Measurements from ENCODE around the gene COG3. TPM values are rescaled to one million over a fixed set of nuclear protein-coding genes. Genes with fewer than 3 reads are reported as not detected.
"Not testable (repeated sequence)": the region's sequence is repeated elsewhere in the genome, so short reads cannot be mapped to it uniquely, and the experiment has no call there.

Gene COG3
- total and polyA plus RNA-seq, 2 donors = 24.1 to 29.6 TPM

- H3K36me3 ChIP-seq (ENCODE audit: control insufficient read depth in 2 of 2, insufficient read depth in 2 of 2, low read length in 1 of 2) = no peaks in the 10 kb centered on the region
- 94% methylated on average over 3 of the region's 3 CpGs for WGBS
- no peaks in the 10 kb centered on the region for H3K4me1 ChIP-seq (ENCODE audit: control insufficient read depth in 2 of 2, insufficient read depth in 2 of 2, low read length in 2 of 2)
- H3K27me3 ChIP-seq (ENCODE audit: control insufficient read depth in 2 of 2, insufficient read depth in 1 of 2, low read length in 1 of 2) = peaks cover 0 to 3% of the 10 kb centered on the region in 2 donors
- no peak overlapping the region for H3K4me3 ChIP-seq (ENCODE audit: low read length in 2 of 2)
- DNase-seq (ENCODE audit: low read depth in 6 of 9, low spot score in 9 of 9) = peak in 2 of 9 donors; percentile 24 to 58
- H3K9me3 ChIP-seq (ENCODE audit: control insufficient read depth in 2 of 2, insufficient read depth in 1 of 2, low read length in 1 of 2) = no peaks in the 10 kb centered on the region
- no peak overlapping the region for H3K27ac ChIP-seq (ENCODE audit: low read depth in 1 of 2, low read length in 1 of 2)
These were observed 41.9 kb upstream of the COG3 start for GRCh38 chr13:45422731-45423292.

GRCh38 chr13:45426056-45426841 lies 38.5 kb upstream of the COG3 start:
- not testable (repeated sequence) for H3K27ac ChIP-seq (ENCODE audit: low read depth in 1 of 2, low read length in 1 of 2); H3K36me3 ChIP-seq (ENCODE audit: control insufficient read depth in 2 of 2, insufficient read depth in 2 of 2, low read length in 1 of 2); H3K4me3 ChIP-seq (ENCODE audit: low read length in 2 of 2); H3K9me3 ChIP-seq (ENCODE audit: control insufficient read depth in 2 of 2, insufficient read depth in 1 of 2, low read length in 1 of 2); H3K4me1 ChIP-seq (ENCODE audit: control insufficient read depth in 2 of 2, insufficient read depth in 2 of 2, low read length in 2 of 2); H3K27me3 ChIP-seq (ENCODE audit: control insufficient read depth in 2 of 2, insufficient read depth in 1 of 2, low read length in 1 of 2)
- DNase-seq (ENCODE audit: low read depth in 6 of 9, low spot score in 9 of 9) = peak in 1 of 9 donors; percentile 40
- 77% methylated on average over 16 of the region's 16 CpGs for WGBS

- no peak for DNase-seq (ENCODE audit: low read depth in 6 of 9, low spot score in 9 of 9)
- H3K36me3 ChIP-seq (ENCODE audit: control insufficient read depth in 2 of 2, insufficient read depth in 2 of 2, low read length in 1 of 2) = no peaks in the 10 kb centered on the region
- no peaks in the 10 kb centered on the region for H3K4me1 ChIP-seq (ENCODE audit: control insufficient read depth in 2 of 2, insufficient read depth in 2 of 2, low read length in 2 of 2)
- no peak overlapping the region for H3K4me3 ChIP-seq (ENCODE audit: low read length in 2 of 2)
- H3K27me3 ChIP-seq (ENCODE audit: control insufficient read depth in 2 of 2, insufficient read depth in 1 of 2, low read length in 1 of 2) = no peaks in the 10 kb centered on the region
- WGBS = 96% methylated on average over 6 of the region's 6 CpGs
- H3K9me3 ChIP-seq (ENCODE audit: control insufficient read depth in 2 of 2, insufficient read depth in 1 of 2, low read length in 1 of 2) = no peaks in the 10 kb centered on the region
- no peak overlapping the region for H3K27ac ChIP-seq (ENCODE audit: low read depth in 1 of 2, low read length in 1 of 2)
These were observed 31.9 kb upstream of the COG3 start for GRCh38 chr13:45432737-45433380.

- Histone ChIP-seq H3K27ac (ENCODE audit: low read depth in 1 of 2, low read length in 1 of 2) (no peak overlapping the region), H3K4me1 (ENCODE audit: control insufficient read depth in 2 of 2, insufficient read depth in 2 of 2, low read length in 2 of 2) (no peaks in the 10 kb centered on the region), H3K9me3 (ENCODE audit: control insufficient read depth in 2 of 2, insufficient read depth in 1 of 2, low read length in 1 of 2) (no peaks in the 10 kb centered on the region), H3K4me3 (ENCODE audit: low read length in 2 of 2) (no peak overlapping the region), H3K36me3 (ENCODE audit: control insufficient read depth in 2 of 2, insufficient read depth in 2 of 2, low read length in 1 of 2) (no peaks in the 10 kb centered on the region), H3K27me3 (ENCODE audit: control insufficient read depth in 2 of 2, insufficient read depth in 1 of 2, low read length in 1 of 2) (no peaks in the 10 kb centered on the region)
- no peak for DNase-seq (ENCODE audit: low read depth in 6 of 9, low spot score in 9 of 9)
- WGBS = 95% methylated on average over 5 of the region's 5 CpGs
These were observed 31.4 kb upstream of the COG3 start for GRCh38 chr13:45433381-45433790.

- Histone ChIP-seq H3K27ac (ENCODE audit: low read depth in 1 of 2, low read length in 1 of 2) (no peak overlapping the region), H3K36me3 (ENCODE audit: control insufficient read depth in 2 of 2, insufficient read depth in 2 of 2, low read length in 1 of 2) (no peaks in the 10 kb centered on the region), H3K9me3 (ENCODE audit: control insufficient read depth in 2 of 2, insufficient read depth in 1 of 2, low read length in 1 of 2) (no peaks in the 10 kb centered on the region), H3K27me3 (ENCODE audit: control insufficient read depth in 2 of 2, insufficient read depth in 1 of 2, low read length in 1 of 2) (no peaks in the 10 kb centered on the region), H3K4me3 (ENCODE audit: low read length in 2 of 2) (no peak overlapping the region), H3K4me1 (ENCODE audit: control insufficient read depth in 2 of 2, insufficient read depth in 2 of 2, low read length in 2 of 2) (no peaks in the 10 kb centered on the region)
- WGBS = 96% methylated on average over 8 of the region's 8 CpGs
- DNase-seq (ENCODE audit: low read depth in 6 of 9, low spot score in 9 of 9) = no peak
These were observed 30.0 kb upstream of the COG3 start for GRCh38 chr13:45434556-45435371.

GRCh38 chr13:45436332-45436731 lies 28.4 kb upstream of the COG3 start:
- Histone ChIP-seq H3K36me3 (ENCODE audit: control insufficient read depth in 2 of 2, insufficient read depth in 2 of 2, low read length in 1 of 2) (no peaks in the 10 kb centered on the region), H3K4me1 (ENCODE audit: control insufficient read depth in 2 of 2, insufficient read depth in 2 of 2, low read length in 2 of 2) (no peaks in the 10 kb centered on the region), H3K4me3 (ENCODE audit: low read length in 2 of 2) (no peak overlapping the region), H3K9me3 (ENCODE audit: control insufficient read depth in 2 of 2, insufficient read depth in 1 of 2, low read length in 1 of 2) (no peaks in the 10 kb centered on the region), H3K27me3 (ENCODE audit: control insufficient read depth in 2 of 2, insufficient read depth in 1 of 2, low read length in 1 of 2) (no peaks in the 10 kb centered on the region), H3K27ac (ENCODE audit: low read depth in 1 of 2, low read length in 1 of 2) (no peak overlapping the region)
- no peak for DNase-seq (ENCODE audit: low read depth in 6 of 9, low spot score in 9 of 9)
- WGBS = 92% methylated on average over 9 of the region's 9 CpGs

- Histone ChIP-seq H3K36me3 (ENCODE audit: control insufficient read depth in 2 of 2, insufficient read depth in 2 of 2, low read length in 1 of 2) (no peaks in the 10 kb centered on the region), H3K27me3 (ENCODE audit: control insufficient read depth in 2 of 2, insufficient read depth in 1 of 2, low read length in 1 of 2) (no peaks in the 10 kb centered on the region), H3K9me3 (ENCODE audit: control insufficient read depth in 2 of 2, insufficient read depth in 1 of 2, low read length in 1 of 2) (no peaks in the 10 kb centered on the region), H3K4me1 (ENCODE audit: control insufficient read depth in 2 of 2, insufficient read depth in 2 of 2, low read length in 2 of 2) (no peaks in the 10 kb centered on the region), H3K27ac (ENCODE audit: low read depth in 1 of 2, low read length in 1 of 2) (no peak overlapping the region), H3K4me3 (ENCODE audit: low read length in 2 of 2) (no peak overlapping the region)
- no peak for DNase-seq (ENCODE audit: low read depth in 6 of 9, low spot score in 9 of 9)
- WGBS = 98% methylated on average over 4 of the region's 4 CpGs
These were observed 27.8 kb upstream of the COG3 start for GRCh38 chr13:45436953-45437352.

GRCh38 chr13:45437947-45438346 lies 26.8 kb upstream of the COG3 start:
- 96% methylated on average over 4 of the region's 4 CpGs for WGBS
- no peaks in the 10 kb centered on the region for H3K36me3 ChIP-seq (ENCODE audit: control insufficient read depth in 2 of 2, insufficient read depth in 2 of 2, low read length in 1 of 2)
- DNase-seq (ENCODE audit: low read depth in 6 of 9, low spot score in 9 of 9) = no peak
- no peaks in the 10 kb centered on the region for H3K27me3 ChIP-seq (ENCODE audit: control insufficient read depth in 2 of 2, insufficient read depth in 1 of 2, low read length in 1 of 2)
- H3K4me3 ChIP-seq (ENCODE audit: low read length in 2 of 2) = no peak overlapping the region
- no peak overlapping the region for H3K27ac ChIP-seq (ENCODE audit: low read depth in 1 of 2, low read length in 1 of 2)
- no peaks in the 10 kb centered on the region for H3K9me3 ChIP-seq (ENCODE audit: control insufficient read depth in 2 of 2, insufficient read depth in 1 of 2, low read length in 1 of 2)
- H3K4me1 ChIP-seq (ENCODE audit: control insufficient read depth in 2 of 2, insufficient read depth in 2 of 2, low read length in 2 of 2) = no peaks in the 10 kb centered on the region

GRCh38 chr13:45439008-45439407 lies 25.7 kb upstream of the COG3 start:
- Histone ChIP-seq H3K9me3 (ENCODE audit: control insufficient read depth in 2 of 2, insufficient read depth in 1 of 2, low read length in 1 of 2) (no peaks in the 10 kb centered on the region), H3K36me3 (ENCODE audit: control insufficient read depth in 2 of 2, insufficient read depth in 2 of 2, low read length in 1 of 2) (no peaks in the 10 kb centered on the region), H3K4me1 (ENCODE audit: control insufficient read depth in 2 of 2, insufficient read depth in 2 of 2, low read length in 2 of 2) (no peaks in the 10 kb centered on the region), H3K4me3 (ENCODE audit: low read length in 2 of 2) (no peak overlapping the region), H3K27me3 (ENCODE audit: control insufficient read depth in 2 of 2, insufficient read depth in 1 of 2, low read length in 1 of 2) (no peaks in the 10 kb centered on the region), H3K27ac (ENCODE audit: low read depth in 1 of 2, low read length in 1 of 2) (no peak overlapping the region)
- no peak for DNase-seq (ENCODE audit: low read depth in 6 of 9, low spot score in 9 of 9)
- WGBS = 98% methylated on average over 4 of the region's 4 CpGs
